ENCODE data around the gene STARD3.

GRCh38 chr17:39629494-39629880 lies 7.5 kb upstream of the STARD3 start:
- TF ChIP-seq CTCF (IDR thresholded peaks at IDR 0.05) (no peak), POLR2A (IDR thresholded peaks at IDR 0.05) (no peak)

Data from ovary (tissue), 3 donors.